Panc1 (cell line): Measurements from ENCODE around the gene NFATC2.

ENCODE experiments used
- POLR2AphosphoS5 ChIP-seq: IDR thresholded peaks from 2 replicates; pipeline ENCODE4 v1.6.1; 2012; ENCODE audit warnings: mild to moderate bottlenecking, low read depth, low read length, moderate library complexity
- TCF7L2 ChIP-seq: IDR thresholded peaks from 2 replicates; pipeline ENCODE4 v1.6.1; 2011; ENCODE audit warnings: mild to moderate bottlenecking, low read depth, low read length, inconsistent platforms
- TF ChIP-seq, protein P1 (sequence below): fragments of 450-650 bp; IDR thresholded peaks from 2 replicates; pipeline ENCODE4 v1.5.1; 2017; ENCODE audit warnings: mild to moderate bottlenecking
- TF ChIP-seq, protein P2 (sequence below), 2 experiments: IDR thresholded peaks; 2 replicates each; pipeline ENCODE4 v1.6.1; 2011 to 2012; ENCODE audit warnings: low read depth in 2 of 2, control low read depth in 1 of 2, low read length in 1 of 2, mild to moderate bottlenecking in 1 of 2, moderate library complexity in 1 of 2; ENCODE audit not compliant: insufficient read depth in 1 of 2

DNA sequence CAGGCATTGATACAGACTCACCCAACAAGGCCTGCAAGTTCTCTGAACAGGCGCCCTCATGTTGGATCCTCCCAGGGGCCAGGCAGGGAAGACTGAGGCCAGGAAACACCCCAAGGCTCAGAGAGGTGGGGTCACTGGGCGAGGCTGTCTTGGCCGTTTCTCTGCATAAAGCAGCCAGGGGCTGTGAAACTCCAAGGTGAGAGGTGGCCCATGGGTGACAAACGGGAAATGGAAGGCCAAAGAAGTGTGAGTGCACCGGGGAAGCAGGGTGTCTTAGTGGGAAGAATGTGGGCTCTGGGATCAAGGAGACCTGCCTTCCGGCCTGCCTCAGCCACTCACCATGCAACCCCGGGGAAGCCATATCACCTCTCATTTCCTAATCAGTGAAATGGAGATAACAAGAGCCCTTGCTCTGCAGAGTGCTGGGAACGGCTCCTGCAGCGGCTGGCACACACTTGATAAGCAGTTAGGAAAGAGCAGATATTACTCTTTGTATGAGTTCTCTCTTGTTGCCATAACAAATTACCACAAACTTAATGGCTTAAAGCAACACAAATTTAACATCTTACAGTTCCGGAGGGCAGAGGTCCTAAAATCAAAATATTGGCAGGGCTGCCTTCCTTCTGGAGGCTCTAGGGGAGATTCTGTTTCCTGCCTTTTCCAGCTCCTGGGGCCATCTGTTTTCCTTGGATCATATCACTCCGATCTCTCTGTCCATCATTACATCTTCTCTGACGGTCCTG is 168.6 kb downstream of the NFATC2 start:
- TF ChIP-seq, protein P1, sequence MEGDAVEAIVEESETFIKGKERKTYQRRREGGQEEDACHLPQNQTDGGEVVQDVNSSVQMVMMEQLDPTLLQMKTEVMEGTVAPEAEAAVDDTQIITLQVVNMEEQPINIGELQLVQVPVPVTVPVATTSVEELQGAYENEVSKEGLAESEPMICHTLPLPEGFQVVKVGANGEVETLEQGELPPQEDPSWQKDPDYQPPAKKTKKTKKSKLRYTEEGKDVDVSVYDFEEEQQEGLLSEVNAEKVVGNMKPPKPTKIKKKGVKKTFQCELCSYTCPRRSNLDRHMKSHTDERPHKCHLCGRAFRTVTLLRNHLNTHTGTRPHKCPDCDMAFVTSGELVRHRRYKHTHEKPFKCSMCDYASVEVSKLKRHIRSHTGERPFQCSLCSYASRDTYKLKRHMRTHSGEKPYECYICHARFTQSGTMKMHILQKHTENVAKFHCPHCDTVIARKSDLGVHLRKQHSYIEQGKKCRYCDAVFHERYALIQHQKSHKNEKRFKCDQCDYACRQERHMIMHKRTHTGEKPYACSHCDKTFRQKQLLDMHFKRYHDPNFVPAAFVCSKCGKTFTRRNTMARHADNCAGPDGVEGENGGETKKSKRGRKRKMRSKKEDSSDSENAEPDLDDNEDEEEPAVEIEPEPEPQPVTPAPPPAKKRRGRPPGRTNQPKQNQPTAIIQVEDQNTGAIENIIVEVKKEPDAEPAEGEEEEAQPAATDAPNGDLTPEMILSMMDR, result no peak
- no peak for TF ChIP-seq TCF7L2
- no peak for TF ChIP-seq POLR2AphosphoS5
- TF ChIP-seq, protein P2, sequence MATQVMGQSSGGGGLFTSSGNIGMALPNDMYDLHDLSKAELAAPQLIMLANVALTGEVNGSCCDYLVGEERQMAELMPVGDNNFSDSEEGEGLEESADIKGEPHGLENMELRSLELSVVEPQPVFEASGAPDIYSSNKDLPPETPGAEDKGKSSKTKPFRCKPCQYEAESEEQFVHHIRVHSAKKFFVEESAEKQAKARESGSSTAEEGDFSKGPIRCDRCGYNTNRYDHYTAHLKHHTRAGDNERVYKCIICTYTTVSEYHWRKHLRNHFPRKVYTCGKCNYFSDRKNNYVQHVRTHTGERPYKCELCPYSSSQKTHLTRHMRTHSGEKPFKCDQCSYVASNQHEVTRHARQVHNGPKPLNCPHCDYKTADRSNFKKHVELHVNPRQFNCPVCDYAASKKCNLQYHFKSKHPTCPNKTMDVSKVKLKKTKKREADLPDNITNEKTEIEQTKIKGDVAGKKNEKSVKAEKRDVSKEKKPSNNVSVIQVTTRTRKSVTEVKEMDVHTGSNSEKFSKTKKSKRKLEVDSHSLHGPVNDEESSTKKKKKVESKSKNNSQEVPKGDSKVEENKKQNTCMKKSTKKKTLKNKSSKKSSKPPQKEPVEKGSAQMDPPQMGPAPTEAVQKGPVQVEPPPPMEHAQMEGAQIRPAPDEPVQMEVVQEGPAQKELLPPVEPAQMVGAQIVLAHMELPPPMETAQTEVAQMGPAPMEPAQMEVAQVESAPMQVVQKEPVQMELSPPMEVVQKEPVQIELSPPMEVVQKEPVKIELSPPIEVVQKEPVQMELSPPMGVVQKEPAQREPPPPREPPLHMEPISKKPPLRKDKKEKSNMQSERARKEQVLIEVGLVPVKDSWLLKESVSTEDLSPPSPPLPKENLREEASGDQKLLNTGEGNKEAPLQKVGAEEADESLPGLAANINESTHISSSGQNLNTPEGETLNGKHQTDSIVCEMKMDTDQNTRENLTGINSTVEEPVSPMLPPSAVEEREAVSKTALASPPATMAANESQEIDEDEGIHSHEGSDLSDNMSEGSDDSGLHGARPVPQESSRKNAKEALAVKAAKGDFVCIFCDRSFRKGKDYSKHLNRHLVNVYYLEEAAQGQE (IDR thresholded peaks at IDR 0.05; ENCODE audit: insufficient read depth in 1 of 2, low read depth in 2 of 2, low read length in 1 of 2), result no peak
